H9 (cell line): Measurements from ENCODE around the gene CCNT1. TPM values are rescaled to one million over a fixed set of nuclear protein-coding genes. Genes with fewer than 3 reads are reported as not detected.

Experiments used
- DNase-seq: peaks from one replicate; pipeline ENCODE4 v3.0.0-alpha.2; 2017
- H2AFZ ChIP-seq: one replicate; pipeline ENCODE4 v1.6.1; 2013; ENCODE audit warnings: mild to moderate bottlenecking, low read length, control low read depth, moderate library complexity
- H2AK5ac ChIP-seq: 2 replicates; pipeline ENCODE4 v1.6.1; 2013; ENCODE audit warnings: low read length, control low read depth, mixed read lengths; ENCODE audit not compliant: insufficient read length
- H2BK120ac ChIP-seq: one replicate; pipeline ENCODE4 v1.6.1; 2013; ENCODE audit warnings: low read depth, mild to moderate bottlenecking, low read length, control low read depth, inconsistent platforms; ENCODE audit not compliant: poor library complexity, severe bottlenecking
- H2BK12ac ChIP-seq: 2 replicates; pipeline ENCODE4 v1.6.1; 2013; ENCODE audit warnings: low read length, control low read depth, mixed read lengths, low read depth; ENCODE audit not compliant: insufficient read length
- H2BK15ac ChIP-seq: 2 replicates; pipeline ENCODE4 v1.6.1; 2013; ENCODE audit warnings: low read depth, low read length, control low read depth
- H2BK20ac ChIP-seq: one replicate; pipeline ENCODE4 v1.6.1; 2013; ENCODE audit warnings: low read depth, mild to moderate bottlenecking, low read length, control low read depth, inconsistent platforms; ENCODE audit not compliant: poor library complexity, severe bottlenecking
- H2BK5ac ChIP-seq: 2 replicates; pipeline ENCODE4 v1.6.1; 2013; ENCODE audit warnings: low read length, control low read depth, mixed read lengths; ENCODE audit not compliant: insufficient read length
- H3K14ac ChIP-seq: 2 replicates; pipeline ENCODE4 v1.6.1; 2013; ENCODE audit warnings: low read length, control low read depth; ENCODE audit not compliant: insufficient read depth
- H3K18ac ChIP-seq: 2 replicates; pipeline ENCODE4 v1.6.1; 2013; ENCODE audit warnings: low read depth, mild to moderate bottlenecking, mixed read lengths, low read length, control low read depth; ENCODE audit not compliant: insufficient read length
- H3K23ac ChIP-seq: 2 replicates; pipeline ENCODE4 v1.6.1; 2013; ENCODE audit warnings: low read length, control low read depth, mixed read lengths, low read depth; ENCODE audit not compliant: insufficient read length
- H3K23me2 ChIP-seq: 2 replicates; pipeline ENCODE4 v1.6.1; 2013; ENCODE audit warnings: low read depth, mild to moderate bottlenecking, mixed read lengths, low read length, control low read depth; ENCODE audit not compliant: insufficient read length, poor library complexity, severe bottlenecking
- H3K27ac ChIP-seq: 2 replicates; pipeline ENCODE4 v1.5.1; 2013; ENCODE audit warnings: low read length, control low read depth, mixed read lengths, low read depth; ENCODE audit not compliant: insufficient read length
- H3K27me3 ChIP-seq: 2 replicates; pipeline ENCODE4 v1.6.1; 2013; ENCODE audit warnings: low read length, control low read depth, inconsistent platforms; ENCODE audit not compliant: insufficient read depth
- H3K4ac ChIP-seq: 2 replicates; pipeline ENCODE4 v1.6.1; 2013; ENCODE audit warnings: low read depth, mild to moderate bottlenecking, control low read depth, inconsistent platforms, low read length, moderate library complexity
- H3K4me1 ChIP-seq: 2 replicates; pipeline ENCODE4 v1.6.1; 2013; ENCODE audit warnings: low read length, control low read depth, inconsistent platforms; ENCODE audit not compliant: insufficient read depth
- H3K4me2 ChIP-seq: 2 replicates; pipeline ENCODE4 v1.6.1; 2013; ENCODE audit warnings: low read length, control low read depth, mixed read lengths; ENCODE audit not compliant: insufficient read length, insufficient read depth
- H3K56ac ChIP-seq: 2 replicates; pipeline ENCODE4 v1.6.1; 2013; ENCODE audit warnings: low read depth, mild to moderate bottlenecking, mixed read lengths, low read length, control low read depth; ENCODE audit not compliant: insufficient read length
- H3K79me1 ChIP-seq: 2 replicates; pipeline ENCODE4 v1.6.1; 2013; ENCODE audit warnings: low read depth, mild to moderate bottlenecking, moderate library complexity, low read length, control low read depth, inconsistent platforms; ENCODE audit not compliant: insufficient read depth, poor library complexity, severe bottlenecking
- H3K79me2 ChIP-seq: 2 replicates; pipeline ENCODE4 v1.6.1; 2013; ENCODE audit warnings: low read length, control low read depth, inconsistent platforms; ENCODE audit not compliant: insufficient read depth
- H3K9ac ChIP-seq: 2 replicates; pipeline ENCODE4 v1.6.1; 2013; ENCODE audit warnings: low read length, control low read depth, mixed read lengths; ENCODE audit not compliant: insufficient read length; ENCODE audit errors: extremely low read depth
- H3K9me3 ChIP-seq: one replicate; pipeline ENCODE4 v1.6.1; 2013; ENCODE audit warnings: low read depth, low read length, inconsistent platforms; ENCODE audit not compliant: control insufficient read depth
- H3T11ph ChIP-seq: one replicate; pipeline ENCODE4 v1.6.1; 2013; ENCODE audit warnings: mild to moderate bottlenecking, low read length, control low read depth, inconsistent platforms
- H4K20me1 ChIP-seq: one replicate; pipeline ENCODE4 v1.6.1; 2013; ENCODE audit not compliant: control insufficient read depth, insufficient read length, insufficient read depth
- H4K5ac ChIP-seq: 2 replicates; pipeline ENCODE4 v1.6.1; 2013; ENCODE audit warnings: low read depth, mild to moderate bottlenecking, mixed read lengths, low read length, control low read depth; ENCODE audit not compliant: insufficient read length
- H4K8ac ChIP-seq: replicated peaks from 2 replicates; pipeline ENCODE4 v1.6.1; 2013; ENCODE audit warnings: low read length, control low read depth, mixed read lengths, low read depth; ENCODE audit not compliant: insufficient read length
- H4K91ac ChIP-seq: 2 replicates; pipeline ENCODE4 v1.6.1; 2013; ENCODE audit warnings: low read depth, mild to moderate bottlenecking, moderate library complexity, mixed read lengths, low read length, control low read depth; ENCODE audit not compliant: insufficient read length
- H3K27ac Mint-ChIP-seq, 3 experiments: 2 replicates in 2 of 3; 3 replicates in 1 of 3; pipeline ENCODE4 v1.8.0; 2020 to 2021; ENCODE audit warnings: mixed read lengths in 3 of 3, mild to moderate bottlenecking in 1 of 3, moderate library complexity in 1 of 3
- H3K27me3 Mint-ChIP-seq: 2 replicates; pipeline ENCODE4 v1.8.0; 2021; ENCODE audit warnings: low read depth, mild to moderate bottlenecking, moderate library complexity, mixed read lengths
- H3K36me3 Mint-ChIP-seq, 3 experiments: 2 replicates in 2 of 3; 3 replicates in 1 of 3; pipeline ENCODE4 v1.8.0; 2020 to 2021; ENCODE audit warnings: low read depth in 3 of 3, mixed read lengths in 3 of 3; ENCODE audit not compliant: insufficient read depth in 1 of 3
- H3K4me1 Mint-ChIP-seq, 2 experiments: 2 replicates each; pipeline ENCODE4 v1.8.0; 2020; ENCODE audit warnings: mixed read lengths in 2 of 2
- H3K4me3 Mint-ChIP-seq, 2 experiments: 2 replicates in 1 of 2; 3 replicates in 1 of 2; pipeline ENCODE4 v1.8.0; 2020 to 2021; ENCODE audit warnings: mild to moderate bottlenecking in 2 of 2, mixed read lengths in 2 of 2, moderate library complexity in 1 of 2
- H3K9me3 Mint-ChIP-seq, 2 experiments: 2 replicates in 1 of 2; 3 replicates in 1 of 2; pipeline ENCODE4 v1.8.0; 2020; ENCODE audit warnings: mild to moderate bottlenecking in 2 of 2, mixed read lengths in 2 of 2, moderate library complexity in 1 of 2
- WGBS: extraction: QIAGEN DNeasy Blood & Tissue Kit; methylation state at CpG from one replicate; pipeline ENCODE4 v1.1.7; 2013; ENCODE audit warnings: missing lambda C conversion rate, low lambda C conversion rate, mixed read lengths; ENCODE audit not compliant: insufficient read length; ENCODE audit errors: extremely low coverage; 5-methylcytosine and 5-hydroxymethylcytosine counted together
- total RNA-seq: library from RNA; stranded (reverse); gene quantifications from 2 replicates; pipeline ENCODE4 v1.2.1, GENCODE V29; 2021
- TF ChIP-seq, protein P1 (sequence below): fragments of 200-600 bp; sonication (generic); conservative IDR thresholded peaks from 3 replicates; pipeline ENCODE4 v1.8.0; 2021; ENCODE audit warnings: antibody characterized with exemption, mild to moderate bottlenecking

Gene CCNT1
- total RNA-seq, 1 experiment from 2014 or later, result 53.1 TPM

GRCh38 chr12:48690990-48691389 lies 25.5 kb downstream of the CCNT1 start:
- WGBS, result no CpG with 5 or more reads among the region's 4 CpGs
- H3K27ac Mint-ChIP-seq, result peak overlapping the region in 1 of 3 experiments; percentile 42; a peak in 3 of 7 replicates
- Histone ChIP-seq H3K4me1 (no peaks in the 10 kb centered on the region), H4K20me1 (no peaks in the 10 kb centered on the region), H4K5ac (no peak overlapping the region), H3K27me3 (no peaks in the 10 kb centered on the region), H2BK20ac (no peak overlapping the region), H3K4me2 (no peak overlapping the region), H3K23ac (no peak overlapping the region), H2BK15ac (no peak overlapping the region), H3K27ac (no peak overlapping the region), H2AK5ac (no peak overlapping the region), H2BK5ac (no peak overlapping the region), H3K23me2 (no peaks in the 10 kb centered on the region), H3K18ac (no peak overlapping the region), H3T11ph (no peak overlapping the region), H3K79me2 (peaks cover 5% of the 10 kb centered on the region), H2BK120ac (no peak overlapping the region), H3K4ac (no peak overlapping the region), H4K91ac (no peak overlapping the region), H3K56ac (no peak overlapping the region), H3K9ac (no peak overlapping the region), H3K14ac (no peak overlapping the region), H4K8ac (no peak overlapping the region), H2AFZ (no peak overlapping the region), H2BK12ac (no peak overlapping the region), H3K9me3 (no peaks in the 10 kb centered on the region), H3K79me1 (peaks cover 4% of the 10 kb centered on the region)
- no peak for DNase-seq
- H3K9me3 Mint-ChIP-seq, result no peaks in the 10 kb centered on the region
- TF ChIP-seq, protein P1, sequence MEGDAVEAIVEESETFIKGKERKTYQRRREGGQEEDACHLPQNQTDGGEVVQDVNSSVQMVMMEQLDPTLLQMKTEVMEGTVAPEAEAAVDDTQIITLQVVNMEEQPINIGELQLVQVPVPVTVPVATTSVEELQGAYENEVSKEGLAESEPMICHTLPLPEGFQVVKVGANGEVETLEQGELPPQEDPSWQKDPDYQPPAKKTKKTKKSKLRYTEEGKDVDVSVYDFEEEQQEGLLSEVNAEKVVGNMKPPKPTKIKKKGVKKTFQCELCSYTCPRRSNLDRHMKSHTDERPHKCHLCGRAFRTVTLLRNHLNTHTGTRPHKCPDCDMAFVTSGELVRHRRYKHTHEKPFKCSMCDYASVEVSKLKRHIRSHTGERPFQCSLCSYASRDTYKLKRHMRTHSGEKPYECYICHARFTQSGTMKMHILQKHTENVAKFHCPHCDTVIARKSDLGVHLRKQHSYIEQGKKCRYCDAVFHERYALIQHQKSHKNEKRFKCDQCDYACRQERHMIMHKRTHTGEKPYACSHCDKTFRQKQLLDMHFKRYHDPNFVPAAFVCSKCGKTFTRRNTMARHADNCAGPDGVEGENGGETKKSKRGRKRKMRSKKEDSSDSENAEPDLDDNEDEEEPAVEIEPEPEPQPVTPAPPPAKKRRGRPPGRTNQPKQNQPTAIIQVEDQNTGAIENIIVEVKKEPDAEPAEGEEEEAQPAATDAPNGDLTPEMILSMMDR, result no peak
- no peaks in the 10 kb centered on the region for H3K27me3 Mint-ChIP-seq
- H3K36me3 Mint-ChIP-seq, result peaks cover 28 to 77% (median 52%) of the 10 kb centered on the region in 3 experiments; a peak in 6 of 7 replicates
- no peak overlapping the region for H3K4me3 Mint-ChIP-seq
- no peaks in the 10 kb centered on the region for H3K4me1 Mint-ChIP-seq
